Heart left ventricle (tissue), 16 donors: ENCODE measurements around the gene PRKACA. TPM values are rescaled to one million over a fixed set of nuclear protein-coding genes. Genes with fewer than 3 reads are reported as not detected.
A peak's percentile ranks its signal among the peaks of the same experiment; 100 is the strongest.

Experiments used
- ATAC-seq, 4 donors: fragments of 200-7000 bp; cut with Tn5 transposase; one replicate each; pipeline ENCODE4 v1.9.1; 2020 to 2022; ENCODE audit warnings: moderate library complexity in 4 of 4, mild to moderate bottlenecking in 3 of 4, moderate number of reproducible peaks in 1 of 4
- DNase-seq, 5 donors: peaks; one replicate each; pipeline ENCODE4 v3.0.0-alpha.2; 2020
- H3K27ac ChIP-seq, 12 donors: fragments of 200-600 bp; sonication (generic) in 4 of 12; one replicate each; pipeline versions ENCODE4 v1.5.0 to v1.8.0; 2016 to 2022; ENCODE audit warnings: mild to moderate bottlenecking in 2 of 12
- H3K27me3 ChIP-seq, 9 donors: fragments of 200-600 bp; sonication (generic) in 2 of 9; one replicate each; pipeline versions ENCODE4 v1.5.1 to v1.8.0; 2016 to 2022; ENCODE audit warnings: mild to moderate bottlenecking in 3 of 9
- H3K36me3 ChIP-seq, 9 donors: fragments of 200-600 bp; sonication (generic) in 2 of 9; one replicate each; pipeline versions ENCODE4 v1.5.0 to v1.8.0; 2018 to 2022; ENCODE audit warnings: mild to moderate bottlenecking in 2 of 9
- H3K4me1 ChIP-seq, 12 donors: fragments of 200-600 bp; sonication (generic) in 4 of 12; one replicate each; pipeline versions ENCODE4 v1.5.0 to v1.8.0; 2016 to 2022; ENCODE audit warnings: mild to moderate bottlenecking in 3 of 12
- H3K4me3 ChIP-seq, 12 donors: fragments of 200-600 bp; sonication (generic) in 4 of 12; one replicate each; pipeline versions ENCODE4 v1.5.0 to v1.8.0; 2017 to 2022; ENCODE audit warnings: mild to moderate bottlenecking in 9 of 12, moderate library complexity in 4 of 12
- H3K9me3 ChIP-seq, 12 donors: fragments of 200-600 bp; sonication (generic) in 4 of 12; one replicate each; pipeline versions ENCODE4 v1.5.0 to v1.8.0; 2016 to 2022; ENCODE audit warnings: mild to moderate bottlenecking in 1 of 12
- POLR2A ChIP-seq, 2 donors: fragments of 450-650 bp; IDR thresholded peaks; one replicate each; pipeline ENCODE4 v1.6.1; 2017; ENCODE audit warnings: antibody characterized with exemption in 2 of 2, mild to moderate bottlenecking in 2 of 2, moderate library complexity in 2 of 2
- WGBS, 4 donors: extraction: QIAGEN DNeasy Blood & Tissue Kit in 2 of 4; methylation state at CpG; one replicate each; pipeline versions ENCODE4 v1.1.5 to v1.1.7; 2013 to 2018; 5-methylcytosine and 5-hydroxymethylcytosine counted together
- intact Hi-C, 10 donors: fragments of 100-400 bp; cut with DNase I; formaldehyde crosslinking; loops; one replicate each; pipeline versions ENCODE4 v1.11.1 to v1.14.2; 2022
- polyA plus RNA-seq, 2 donors: library from polyadenylated mRNA; stranded (reverse); fragments of 200-250 nt; gene quantifications; one replicate each; pipeline ENCODE4 v1.2.3, GENCODE V29; 2013
- total RNA-seq, 9 donors: library from RNA; depleted of rRNA in 2 of 9; stranded (reverse); fragments of >200 nt in 2 of 9; fragmentation: NEBNext Ultra II Directional in 3 of 9; extraction: Animal tissue kit (Norgen Biotek cat#: 25700) in 3 of 9; gene quantifications; one replicate each; pipeline versions ENCODE4 v1.1.0 to v1.2.4, GENCODE V29; 2016 to 2023
- TF ChIP-seq, protein P1 (sequence below), 12 donors: fragments of 200-600 bp; sonication (generic) in 4 of 12; IDR thresholded peaks; one replicate each; pipeline versions ENCODE4 v1.5.0 to v1.8.0; 2018 to 2022; ENCODE audit warnings: antibody characterized with exemption in 12 of 12, mild to moderate bottlenecking in 5 of 12
- donor health status: ischemic (EF 13 %, LVEDD 7.1; RV severe dilation, severe dysfunction).
- donor health status: healthy with polysubstance abuse.
- donor health status: DM: no; HTN: yes; CAD: no.
- donor health status: DM: no; HTN: no; CAD: no.
- donor health status: ischemic (EF 25% LVEDD 6.9; RV normal size, moderate dysfunction).
- donor health status: ischemic (EF 25% LVEDD 5.7; RV mildly dilated, moderate dysfunction).
- donor health status: healthy.
- donor health status: DM: yes; HTN: yes; CAD: no.
- donor health status: ischemic (EF 35%, LVEDD 5.7; RV mildly dilated, moderate dysfunction).
- donor health status: nonischemic (EF 11% LVEDD 7.7; RV severe dilation, severe dysfunction).
- donor health status: DM: yes; HTN: yes; CAD: no.
- donor health status: PGD.
- donor health status: ischemic (EF 29% LVEDD 5.4; RV normal size, mild dysfunction).
- donor health status: nonischemic (EF 23%, LVEDD 6.1; RV moderate dilation, normal function).

The PRKACA gene
- total and polyA plus RNA-seq, 11 donors, result 216 to 554 (median 454) TPM

DNA sequence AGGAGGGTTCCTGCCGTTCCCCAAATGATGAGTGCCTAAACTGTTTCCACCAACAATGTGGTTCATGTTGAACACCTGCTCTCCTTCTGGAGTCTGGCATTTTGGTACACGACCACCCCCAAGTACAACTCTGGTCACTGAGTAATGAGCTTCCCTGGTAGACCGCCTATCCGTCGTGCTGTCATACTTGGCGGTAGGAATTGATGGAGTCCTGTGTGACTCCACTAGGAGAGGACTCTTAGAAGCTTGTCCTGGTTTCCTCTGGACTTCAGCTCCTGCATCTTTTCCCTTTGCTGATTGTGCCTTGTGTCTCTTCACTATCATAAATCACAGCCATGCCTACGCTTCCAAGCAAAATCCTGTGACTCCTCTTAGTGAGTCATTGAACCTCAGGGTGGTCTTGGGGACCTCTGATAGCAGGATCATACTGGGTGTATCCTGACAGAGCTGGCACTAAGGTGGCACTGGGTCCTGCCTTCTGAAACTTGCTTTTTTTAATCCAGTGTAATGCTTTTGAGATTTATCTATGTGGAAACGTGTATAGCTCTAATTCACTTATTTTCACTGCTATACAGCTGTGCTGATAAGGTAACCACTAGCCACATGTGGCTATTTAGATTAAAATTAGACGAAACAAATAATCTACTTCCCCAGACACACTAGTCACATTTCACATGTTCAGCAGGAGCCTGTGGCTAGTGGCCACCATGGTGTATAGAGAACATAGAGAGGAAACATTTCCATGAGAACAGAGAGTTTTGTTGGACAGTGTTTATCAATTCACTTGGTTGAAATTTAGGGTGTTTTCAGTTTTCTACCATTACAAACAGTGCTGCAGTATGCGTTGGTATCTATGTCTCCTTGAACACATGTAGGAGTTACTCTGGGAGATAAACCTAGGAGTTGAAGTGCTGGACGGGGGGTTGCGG, 25.0 kb upstream of the PRKACA start:
- intact Hi-C loops, result loop anchor here in 6 of 10 donors (10.0 kb wide), 6 partner anchors 52 to 332 kb away; partner anchors contain the start of gene PTGER1 (in 3 of the 6)
- Histone ChIP-seq H3K27ac (no peak overlapping the region), H3K9me3 (no peaks in the 10 kb centered on the region), H3K4me3 (no peak overlapping the region), H3K27me3 (no peaks in the 10 kb centered on the region), H3K4me1 (peaks cover 0 to 40% (median 22%) of the 10 kb centered on the region in 12 donors), H3K36me3 (no peaks in the 10 kb centered on the region)
- WGBS, 4 donors, result 87 to 88% (median 87%) methylated on average over 12 of the region's 12 CpGs
- TF ChIP-seq, protein P1, sequence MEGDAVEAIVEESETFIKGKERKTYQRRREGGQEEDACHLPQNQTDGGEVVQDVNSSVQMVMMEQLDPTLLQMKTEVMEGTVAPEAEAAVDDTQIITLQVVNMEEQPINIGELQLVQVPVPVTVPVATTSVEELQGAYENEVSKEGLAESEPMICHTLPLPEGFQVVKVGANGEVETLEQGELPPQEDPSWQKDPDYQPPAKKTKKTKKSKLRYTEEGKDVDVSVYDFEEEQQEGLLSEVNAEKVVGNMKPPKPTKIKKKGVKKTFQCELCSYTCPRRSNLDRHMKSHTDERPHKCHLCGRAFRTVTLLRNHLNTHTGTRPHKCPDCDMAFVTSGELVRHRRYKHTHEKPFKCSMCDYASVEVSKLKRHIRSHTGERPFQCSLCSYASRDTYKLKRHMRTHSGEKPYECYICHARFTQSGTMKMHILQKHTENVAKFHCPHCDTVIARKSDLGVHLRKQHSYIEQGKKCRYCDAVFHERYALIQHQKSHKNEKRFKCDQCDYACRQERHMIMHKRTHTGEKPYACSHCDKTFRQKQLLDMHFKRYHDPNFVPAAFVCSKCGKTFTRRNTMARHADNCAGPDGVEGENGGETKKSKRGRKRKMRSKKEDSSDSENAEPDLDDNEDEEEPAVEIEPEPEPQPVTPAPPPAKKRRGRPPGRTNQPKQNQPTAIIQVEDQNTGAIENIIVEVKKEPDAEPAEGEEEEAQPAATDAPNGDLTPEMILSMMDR (IDR thresholded peaks at IDR 0.05), result no peak
- TF ChIP-seq POLR2A (IDR thresholded peaks at IDR 0.05), result no peak
- DNase-seq (no peak), ATAC-seq (no peak)

DNA sequence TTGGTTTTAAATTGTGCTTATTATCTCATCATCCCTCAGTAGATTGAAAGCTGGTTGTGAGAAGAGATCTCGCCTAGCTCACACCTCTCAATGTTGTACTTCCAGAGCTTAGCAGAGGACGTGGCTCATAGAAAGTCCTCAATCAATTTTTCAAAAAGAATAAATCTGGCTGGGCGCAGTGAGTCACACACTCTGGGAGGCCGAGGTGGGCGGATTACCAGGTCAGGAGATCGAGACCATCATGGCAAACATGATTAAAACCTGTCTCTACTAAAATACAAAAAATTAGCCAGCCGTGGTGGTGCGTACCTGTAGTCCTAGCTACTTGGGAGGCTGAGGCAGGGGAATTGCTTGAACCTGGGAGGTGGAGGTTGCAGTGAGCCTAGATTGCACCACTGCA, 23.5 kb upstream of the PRKACA start:
- no peaks in the 10 kb centered on the region for H3K36me3 ChIP-seq
- H3K27ac ChIP-seq, result no peak overlapping the region
- no peaks in the 10 kb centered on the region for H3K9me3 ChIP-seq
- peaks cover 0 to 45% (median 26%) of the 10 kb centered on the region in 12 donors for H3K4me1 ChIP-seq
- intact Hi-C loops, result loop anchor here in 6 of 10 donors (10.0 kb wide), 6 partner anchors 54 to 334 kb away; partner anchors contain the start of gene PTGER1 (in 3 of the 6)
- no peaks in the 10 kb centered on the region for H3K27me3 ChIP-seq
- H3K4me3 ChIP-seq, result no peak overlapping the region
- 95 to 98% (median 97%) methylated on average over 8 of the region's 8 CpGs for WGBS, 4 donors
- TF ChIP-seq POLR2A (IDR thresholded peaks at IDR 0.05), result no peak
- TF ChIP-seq, protein P1 (IDR thresholded peaks at IDR 0.05), result no peak
- DNase-seq, result no peak
- ATAC-seq, result no peak

DNA sequence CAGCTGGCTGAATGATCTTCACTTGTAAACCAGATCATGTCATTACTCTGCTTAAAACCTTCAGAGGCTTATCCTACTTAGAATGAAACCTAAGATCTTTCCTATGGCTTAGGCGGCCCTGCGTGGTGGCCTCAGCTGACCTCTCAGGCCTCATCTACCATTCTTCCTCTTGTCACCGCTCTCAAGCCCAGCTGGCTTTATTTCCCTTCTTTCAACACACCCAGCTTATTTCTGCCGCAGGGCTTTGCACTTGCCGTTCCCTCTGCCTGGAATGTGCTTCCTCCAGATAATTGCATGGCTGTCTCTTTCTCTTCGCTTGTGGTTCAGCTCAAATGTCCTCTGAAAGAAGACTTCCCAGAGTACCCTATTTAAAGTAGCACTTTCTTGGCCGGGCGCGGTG, 22.4 kb upstream of the PRKACA start:
- H3K27ac ChIP-seq, result peak overlapping the region in 6 of 12 donors; percentile 24 to 96 (median 64)
- WGBS, 4 donors, result 52 to 76% (median 59%) methylated on average over 9 of the region's 9 CpGs
- ATAC-seq, result no peak
- H3K36me3 ChIP-seq, result no peaks in the 10 kb centered on the region
- no peaks in the 10 kb centered on the region for H3K27me3 ChIP-seq
- no peak overlapping the region for H3K4me3 ChIP-seq
- DNase-seq, result peak in 3 of 5 donors; percentile 38 to 67 (median 48)
- TF ChIP-seq, protein P1 (IDR thresholded peaks at IDR 0.05), result no peak
- TF ChIP-seq POLR2A (IDR thresholded peaks at IDR 0.05), result no peak
- intact Hi-C loops, result loop anchor here in 8 of 10 donors (5.0 to 10.0 kb wide), 10 partner anchors 55 to 355 kb away; partner anchors contain the start of genes PTGER1 (in 4 of the 8), GIPC1 (in 1 of the 8) and MISP3 (in 1 of the 8)
- H3K9me3 ChIP-seq, result no peaks in the 10 kb centered on the region
- H3K4me1 ChIP-seq, result peaks cover 0 to 48% (median 28%) of the 10 kb centered on the region in 12 donors
